ENCODE data around the gene CACFD1. TPM values are rescaled to one million over a fixed set of nuclear protein-coding genes. Genes with fewer than 3 reads are reported as not detected.
"Not testable (repeated sequence)": the region's sequence is repeated elsewhere in the genome, so short reads cannot be mapped to it uniquely, and the experiment has no call there.

Gene CACFD1
- total and polyA plus RNA-seq, 8 donors, result 17.7 to 48.4 (median 26.1) TPM

DNA sequence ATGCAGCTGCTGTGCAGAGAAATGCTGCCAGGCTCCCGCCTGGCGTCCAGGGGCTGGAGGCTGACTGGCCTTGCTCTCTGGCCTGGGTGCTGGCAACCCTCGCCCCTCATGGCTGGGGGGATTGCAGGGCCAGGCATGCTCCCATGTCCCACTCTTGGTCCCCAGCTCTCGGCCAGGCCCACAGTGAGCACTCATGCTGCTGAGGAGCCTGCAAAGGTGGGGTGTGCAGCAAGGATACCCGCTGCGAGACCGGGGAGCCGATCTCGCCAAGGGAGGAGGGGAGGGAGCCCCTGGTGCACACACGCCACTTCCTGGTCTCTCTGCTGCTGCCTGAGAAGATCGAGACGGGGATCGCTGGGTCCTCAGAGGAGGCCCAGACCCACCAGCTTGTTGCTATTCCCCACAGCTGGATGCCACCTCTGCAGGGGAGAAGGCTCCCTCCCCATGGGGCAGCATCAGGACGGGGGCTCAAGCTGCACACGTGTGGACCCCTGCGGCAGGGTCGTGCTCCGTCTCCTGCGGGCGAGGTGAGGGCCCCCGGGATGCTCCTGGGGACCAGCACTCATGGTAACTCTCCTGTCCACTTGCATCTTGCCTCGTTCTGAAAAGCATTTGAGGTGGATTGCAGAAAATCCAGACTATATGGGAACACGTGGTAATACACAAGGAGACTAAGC is 14.3 kb upstream of the CACFD1 start:
- no peak overlapping the region for H3K27ac ChIP-seq
- ATAC-seq, result no peak

DNA sequence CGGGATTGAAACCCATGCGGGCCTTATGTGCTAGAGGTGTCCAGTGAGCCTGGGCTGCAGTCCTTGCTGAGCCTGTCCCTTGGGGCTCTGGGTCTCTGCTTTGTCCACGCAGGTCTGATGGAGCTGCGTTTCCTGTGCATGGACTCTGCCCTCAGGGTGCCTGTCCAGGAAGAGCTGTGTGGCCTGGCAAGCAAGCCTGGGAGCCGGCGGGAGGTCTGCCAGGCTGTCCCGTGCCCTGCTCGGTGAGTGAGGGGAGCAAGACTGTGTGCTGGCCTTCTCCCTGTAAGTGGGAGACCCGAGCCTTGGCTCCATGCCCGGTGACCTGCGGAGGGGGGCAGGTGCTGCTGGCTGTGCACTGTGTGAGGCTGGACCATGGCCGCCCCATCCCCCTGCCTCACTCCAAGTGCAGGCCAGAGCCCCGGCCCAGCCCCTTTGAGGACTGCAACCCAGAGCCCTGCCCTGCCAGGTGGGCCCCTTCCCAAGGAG is 11.2 kb upstream of the CACFD1 start:
- H3K4me3 ChIP-seq, result no peak overlapping the region
- H3K36me3 ChIP-seq, result no peaks in the 10 kb centered on the region
- H3K4me1 ChIP-seq, result no peaks in the 10 kb centered on the region
- TF ChIP-seq, protein P1, sequence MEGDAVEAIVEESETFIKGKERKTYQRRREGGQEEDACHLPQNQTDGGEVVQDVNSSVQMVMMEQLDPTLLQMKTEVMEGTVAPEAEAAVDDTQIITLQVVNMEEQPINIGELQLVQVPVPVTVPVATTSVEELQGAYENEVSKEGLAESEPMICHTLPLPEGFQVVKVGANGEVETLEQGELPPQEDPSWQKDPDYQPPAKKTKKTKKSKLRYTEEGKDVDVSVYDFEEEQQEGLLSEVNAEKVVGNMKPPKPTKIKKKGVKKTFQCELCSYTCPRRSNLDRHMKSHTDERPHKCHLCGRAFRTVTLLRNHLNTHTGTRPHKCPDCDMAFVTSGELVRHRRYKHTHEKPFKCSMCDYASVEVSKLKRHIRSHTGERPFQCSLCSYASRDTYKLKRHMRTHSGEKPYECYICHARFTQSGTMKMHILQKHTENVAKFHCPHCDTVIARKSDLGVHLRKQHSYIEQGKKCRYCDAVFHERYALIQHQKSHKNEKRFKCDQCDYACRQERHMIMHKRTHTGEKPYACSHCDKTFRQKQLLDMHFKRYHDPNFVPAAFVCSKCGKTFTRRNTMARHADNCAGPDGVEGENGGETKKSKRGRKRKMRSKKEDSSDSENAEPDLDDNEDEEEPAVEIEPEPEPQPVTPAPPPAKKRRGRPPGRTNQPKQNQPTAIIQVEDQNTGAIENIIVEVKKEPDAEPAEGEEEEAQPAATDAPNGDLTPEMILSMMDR (IDR thresholded peaks at IDR 0.05), result no peak
- intact Hi-C loops (cut with DNase I), result no loop called here
- no peaks in the 10 kb centered on the region for H3K27me3 ChIP-seq
- H3K27ac ChIP-seq, result no peak overlapping the region
- no peak for ATAC-seq
- H3K9me3 ChIP-seq, result no peaks in the 10 kb centered on the region
- DNase-seq, result no peak

More for the DNA sequence above, 14.3 kb upstream of the CACFD1 start:
- H3K36me3 ChIP-seq, result no peaks in the 10 kb centered on the region
- H3K9me3 ChIP-seq, result no peaks in the 10 kb centered on the region
- intact Hi-C loops (cut with DNase I), result no loop called here
- no peak overlapping the region for H3K4me3 ChIP-seq
- no peaks in the 10 kb centered on the region for H3K27me3 ChIP-seq
- no peaks in the 10 kb centered on the region for H3K4me1 ChIP-seq
- DNase-seq, result no peak
- TF ChIP-seq, protein P1 (IDR thresholded peaks at IDR 0.05), result no peak

DNA sequence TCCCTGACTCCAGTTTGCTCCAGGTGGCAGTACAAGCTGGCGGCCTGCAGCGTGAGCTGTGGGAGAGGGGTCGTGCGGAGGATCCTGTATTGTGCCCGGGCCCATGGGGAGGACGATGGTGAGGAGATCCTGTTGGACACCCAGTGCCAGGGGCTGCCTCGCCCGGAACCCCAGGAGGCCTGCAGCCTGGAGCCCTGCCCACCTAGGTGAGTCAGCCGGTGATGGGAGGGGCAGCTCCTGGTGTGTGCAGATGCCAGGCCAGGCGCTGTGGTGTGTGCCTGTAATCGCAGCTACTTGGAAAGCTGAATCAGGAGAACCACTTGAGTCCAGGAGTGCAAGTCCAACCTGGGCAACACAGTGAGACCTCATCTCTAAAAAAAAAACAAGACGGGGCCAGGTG is 10.0 kb upstream of the CACFD1 start:
- TF ChIP-seq, protein P1 (IDR thresholded peaks at IDR 0.05), result no peak
- no peaks in the 10 kb centered on the region for H3K4me1 ChIP-seq
- H3K36me3 ChIP-seq, result no peaks in the 10 kb centered on the region
- H3K27me3 ChIP-seq, result no peaks in the 10 kb centered on the region
- DNase-seq (peak in 2 of 4 donors; percentile 60 to 85), ATAC-seq (peak; percentile 94)
- H3K9me3 ChIP-seq, result no peaks in the 10 kb centered on the region
- no peak overlapping the region for H3K27ac ChIP-seq
- no peak overlapping the region for H3K4me3 ChIP-seq
- intact Hi-C loops (cut with DNase I), result no loop called here

DNA sequence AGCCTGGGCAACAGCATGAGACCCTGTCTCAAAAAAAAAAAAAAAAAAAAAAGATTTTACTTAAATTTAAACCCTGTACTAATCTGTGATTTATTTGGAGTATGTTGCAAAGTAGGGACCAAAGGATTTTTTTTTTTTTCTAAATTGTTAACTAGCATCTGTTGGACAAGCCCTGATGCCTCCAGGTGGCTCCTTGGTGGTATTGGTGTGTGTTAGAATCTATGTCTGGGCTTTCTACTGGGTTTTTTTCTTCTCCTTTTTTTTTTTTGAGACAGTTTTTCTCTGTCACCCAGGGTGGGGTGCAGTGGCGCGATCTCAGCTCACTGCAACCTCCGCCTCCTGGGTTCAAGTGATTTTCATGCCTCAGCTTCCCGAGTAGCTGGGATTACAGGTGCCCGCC is 7.9 kb upstream of the CACFD1 start:
- H3K4me3 ChIP-seq; H3K9me3 ChIP-seq; ATAC-seq; DNase-seq; H3K27ac ChIP-seq; H3K27me3 ChIP-seq; H3K36me3 ChIP-seq; intact Hi-C loops (cut with DNase I); H3K4me1 ChIP-seq: not testable (repeated sequence)

DNA sequence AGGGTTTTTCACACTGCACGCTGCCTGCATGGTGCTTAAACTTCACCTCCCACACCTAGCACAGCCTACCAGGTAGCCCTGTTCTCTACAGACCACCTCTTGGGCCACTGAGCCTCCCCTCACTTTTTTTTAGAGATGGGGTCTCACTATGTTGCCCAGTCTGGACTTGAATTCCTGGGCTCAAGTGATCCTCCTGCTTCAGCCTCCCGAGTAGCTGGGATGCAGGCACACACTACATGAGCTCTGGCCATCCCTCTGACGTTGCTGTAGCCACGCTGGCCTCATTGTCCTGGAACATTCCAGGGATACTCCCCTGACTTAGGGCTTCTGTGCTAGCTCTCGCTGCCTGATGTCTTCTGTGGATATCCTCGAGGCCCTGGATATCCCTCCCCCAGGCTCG is 7.2 kb upstream of the CACFD1 start:
- intact Hi-C loops (cut with DNase I), result no loop called here
- H3K9me3 ChIP-seq, result no peaks in the 10 kb centered on the region
- no peaks in the 10 kb centered on the region for H3K4me1 ChIP-seq
- no peak overlapping the region for H3K27ac ChIP-seq
- ATAC-seq (no peak), DNase-seq (no peak)
- no peak overlapping the region for H3K4me3 ChIP-seq
- H3K27me3 ChIP-seq, result no peaks in the 10 kb centered on the region
- TF ChIP-seq, protein P1 (IDR thresholded peaks at IDR 0.05), result no peak
- no peaks in the 10 kb centered on the region for H3K36me3 ChIP-seq

DNA sequence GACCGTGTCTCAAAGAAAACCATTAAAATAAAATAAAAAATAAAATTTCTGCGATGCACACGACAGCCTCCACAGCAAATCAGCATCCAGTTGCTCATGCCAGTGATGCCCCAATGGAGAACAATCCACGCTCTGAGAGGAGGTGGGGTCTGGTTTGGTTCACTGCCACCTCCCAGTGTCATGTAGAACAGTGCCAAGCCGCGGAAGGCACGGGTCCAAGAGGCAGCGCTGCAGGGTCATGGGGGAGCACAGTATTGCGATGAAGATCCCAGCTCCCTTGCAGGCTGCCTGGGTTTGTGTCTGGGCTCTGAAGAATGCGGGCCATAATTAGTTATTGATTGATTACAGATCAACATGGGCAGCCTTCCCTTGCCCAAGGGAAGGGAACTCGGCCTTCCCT is 6.1 kb upstream of the CACFD1 start:
- TF ChIP-seq, protein P1 (IDR thresholded peaks at IDR 0.05), result no peak
- H3K27me3 ChIP-seq, result no peaks in the 10 kb centered on the region
- ATAC-seq, result no peak
- peak in 1 of 4 donors; percentile 25 for DNase-seq
- intact Hi-C loops (cut with DNase I), result no loop called here
- peaks cover 0 to 2% of the 10 kb centered on the region in 2 donors for H3K4me1 ChIP-seq
- no peaks in the 10 kb centered on the region for H3K9me3 ChIP-seq
- no peaks in the 10 kb centered on the region for H3K36me3 ChIP-seq
- H3K27ac ChIP-seq, result no peak overlapping the region
- no peak overlapping the region for H3K4me3 ChIP-seq
